HG02642 (cell line): ENCODE measurements around the gene OR7A17.

Source experiments
- ATAC-seq: cut with Tn5 transposase; IDR thresholded peaks from one replicate; pipeline ENCODE4 v1.9.1; 2021; ENCODE audit warnings: mild to moderate bottlenecking; ENCODE audit not compliant: unreplicated experiment, poor library complexity

OR7A17 gene

GRCh38 chr19:14886032-14886431 lies at the start of gene OR7A17:
Gene OR7A17, minus strand, starts transcription at chr19:14886132. Its CDS starts 4,777 bp downstream, at chr19:14881355.
- no peak for ATAC-seq

DNA sequence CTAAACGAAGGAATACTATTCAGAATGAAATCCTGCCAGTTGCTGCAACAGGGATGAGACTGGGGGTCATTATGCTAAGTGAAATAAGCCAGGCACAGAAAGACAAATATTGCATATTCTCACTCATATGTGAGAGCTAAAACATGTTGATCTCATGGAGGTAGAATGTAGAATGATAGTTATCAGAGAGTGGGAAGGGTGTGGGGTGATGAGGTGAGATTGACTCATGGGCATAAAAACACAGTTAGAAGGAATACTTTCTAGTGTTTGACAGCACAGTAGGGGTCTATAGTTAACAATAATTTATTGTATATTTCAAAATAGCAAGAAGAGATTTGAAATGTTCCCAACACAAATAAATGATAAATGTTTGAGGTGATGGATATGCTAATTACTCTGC lies 47.6 kb upstream of the OR7A17 start:
- ATAC-seq, result no peak

- no peak for ATAC-seq
Measured at GRCh38 chr19:14916848-14917247, 30.9 kb upstream of the OR7A17 start.

DNA sequence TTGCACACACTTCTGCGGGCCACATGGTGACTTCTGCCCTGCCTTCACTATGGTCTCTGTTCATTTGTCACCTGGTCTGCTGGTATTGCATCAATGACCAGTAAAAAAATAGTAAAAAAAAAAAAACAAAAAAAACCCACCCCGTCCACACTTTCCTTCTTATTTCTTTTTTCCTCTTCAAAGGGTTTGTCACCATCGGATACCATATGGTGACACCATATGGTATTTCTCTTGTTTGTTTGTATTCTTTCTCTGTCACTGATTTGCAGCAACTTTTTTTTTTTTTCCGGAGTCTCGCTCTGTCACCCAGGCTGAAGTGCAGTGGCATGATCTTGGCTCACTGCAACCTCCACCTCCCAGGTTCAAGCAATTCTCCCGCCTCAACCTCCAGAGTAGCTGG lies 29.2 kb upstream of the OR7A17 start:
- no peak for ATAC-seq

- no peak for ATAC-seq
Measured at GRCh38 chr19:14906711-14907110, 20.8 kb upstream of the OR7A17 start.

DNA sequence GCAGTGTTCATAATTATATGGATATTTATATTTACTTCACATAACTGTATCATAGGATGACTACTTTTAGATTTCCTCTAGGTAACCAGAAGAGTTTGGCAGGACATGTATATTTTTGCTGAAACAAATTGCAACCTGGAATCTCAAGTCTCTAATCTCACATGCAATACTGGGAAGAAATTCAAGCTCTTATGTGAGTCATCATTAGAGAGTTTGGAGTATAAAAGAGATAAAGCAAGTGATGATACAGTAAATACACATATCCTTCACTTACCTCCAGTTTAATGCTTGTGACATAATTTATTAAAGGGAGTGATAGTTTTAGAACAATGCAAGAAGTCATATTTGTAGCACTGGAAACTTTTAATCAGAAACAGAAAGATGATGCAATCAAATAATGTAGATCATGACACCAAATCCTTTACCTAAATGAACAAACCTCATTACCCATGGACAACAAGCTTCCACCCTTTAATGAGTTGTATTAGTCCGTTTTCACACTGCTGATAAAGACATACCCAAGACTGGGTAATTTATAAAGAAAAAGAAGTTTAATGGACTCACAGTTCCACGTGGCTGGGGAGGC lies 15.8 kb upstream of the OR7A17 start:
- ATAC-seq, result no peak

DNA sequence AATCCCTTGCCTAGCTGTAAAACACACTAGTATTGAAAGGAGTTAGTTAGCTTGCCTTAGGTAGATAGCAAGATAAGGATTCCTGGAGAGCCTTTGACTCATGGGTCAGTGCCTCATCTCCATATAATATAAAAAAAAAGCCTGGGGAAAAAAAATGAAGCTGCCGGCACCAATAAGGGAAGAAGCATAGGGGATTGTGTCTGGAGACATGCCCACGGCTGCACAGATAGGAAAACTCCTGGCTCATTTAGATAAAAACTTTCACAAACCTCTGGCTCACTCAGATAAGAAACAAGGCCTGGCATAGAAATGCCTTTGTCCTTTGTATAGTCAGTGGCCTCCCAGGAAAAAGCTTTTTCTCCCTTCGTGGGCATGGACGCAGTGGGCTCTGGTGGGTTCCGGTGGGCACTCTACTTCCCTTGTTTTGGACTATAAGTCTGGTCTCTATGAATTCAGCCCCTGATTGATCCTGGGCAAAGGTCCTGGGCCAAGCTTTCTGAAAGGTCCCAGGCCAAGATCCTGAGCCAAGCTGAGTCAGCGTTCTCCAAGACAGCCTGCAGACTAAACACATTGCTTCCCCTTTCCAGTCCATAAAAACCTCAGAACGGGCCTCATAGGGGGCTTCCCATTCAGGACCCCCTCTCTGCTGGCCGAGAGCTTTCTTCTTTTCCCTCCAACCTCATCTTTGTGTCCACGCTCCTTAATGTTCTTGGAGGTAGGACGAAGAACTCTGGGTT lies 4.9 kb upstream of the OR7A17 start:
- ATAC-seq, result no peak

DNA sequence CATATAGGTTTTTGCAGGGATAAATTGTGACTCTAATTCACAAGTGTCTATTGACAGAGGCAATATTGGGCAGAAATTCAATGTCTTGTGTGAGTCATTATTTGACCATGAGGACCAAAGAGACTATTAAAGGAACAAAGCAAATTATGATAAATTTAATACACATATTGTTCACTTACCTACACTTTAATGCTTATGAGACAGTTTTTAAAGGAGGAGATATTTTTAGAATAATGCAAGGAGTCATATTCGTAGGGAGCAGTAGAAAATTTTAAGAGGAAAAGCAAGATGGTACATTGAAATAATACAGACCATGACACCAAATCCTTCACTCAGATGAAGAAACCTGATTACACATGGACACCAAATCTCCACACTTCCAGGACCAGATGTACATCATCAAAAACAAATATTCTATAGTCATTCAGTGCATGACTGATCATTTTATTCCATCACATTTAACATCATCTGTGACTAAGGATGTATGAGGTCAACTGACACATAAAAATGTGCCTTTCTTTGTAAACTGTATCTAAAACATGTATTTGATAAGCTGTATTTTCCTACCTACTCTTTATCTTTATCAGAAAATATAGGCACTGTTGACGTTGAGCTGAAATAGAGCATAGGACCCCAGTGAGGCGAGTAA lies 4.2 kb upstream of the OR7A17 start:
- no peak for ATAC-seq

DNA sequence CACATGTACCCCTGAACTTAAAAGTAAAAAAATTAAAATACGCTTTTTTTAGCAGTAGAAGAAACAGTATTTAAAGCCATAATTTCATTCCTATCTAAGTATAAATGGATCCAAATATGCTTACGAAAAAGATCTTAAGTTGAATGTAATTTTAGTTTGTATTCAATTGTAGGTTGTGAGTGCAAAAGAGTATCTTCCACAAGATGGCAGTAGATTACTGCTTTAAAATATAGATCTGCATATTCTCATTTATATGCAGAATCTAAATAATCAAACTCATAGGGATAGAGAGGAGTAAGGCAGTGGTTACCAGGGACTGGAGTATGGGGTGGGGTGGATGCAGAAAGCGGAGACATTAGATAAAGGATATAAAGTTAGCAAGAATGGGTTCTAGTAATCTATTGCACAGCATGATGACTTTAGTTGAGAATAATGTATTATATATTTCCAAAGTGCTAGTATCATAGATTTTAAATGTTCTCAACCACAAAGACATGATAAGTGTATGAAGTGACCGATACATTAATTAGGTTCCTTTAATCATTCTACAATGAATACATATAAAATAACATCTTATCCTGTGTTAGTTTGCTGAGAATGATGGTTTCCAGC lies 14.2 kb downstream of the OR7A17 start:
- ATAC-seq, result no peak

GRCh38 chr19:14868497-14868896 lies 17.4 kb downstream of the OR7A17 start:
- no peak for ATAC-seq

- ATAC-seq, result no peak
Measured at GRCh38 chr19:14848822-14849221, 37.1 kb downstream of the OR7A17 start, which contains the start of gene OR7A10. Gene OR7A10, minus strand, starts transcription at chr19:14848922. Its CDS starts 7,045 bp downstream, at chr19:14841877.

DNA sequence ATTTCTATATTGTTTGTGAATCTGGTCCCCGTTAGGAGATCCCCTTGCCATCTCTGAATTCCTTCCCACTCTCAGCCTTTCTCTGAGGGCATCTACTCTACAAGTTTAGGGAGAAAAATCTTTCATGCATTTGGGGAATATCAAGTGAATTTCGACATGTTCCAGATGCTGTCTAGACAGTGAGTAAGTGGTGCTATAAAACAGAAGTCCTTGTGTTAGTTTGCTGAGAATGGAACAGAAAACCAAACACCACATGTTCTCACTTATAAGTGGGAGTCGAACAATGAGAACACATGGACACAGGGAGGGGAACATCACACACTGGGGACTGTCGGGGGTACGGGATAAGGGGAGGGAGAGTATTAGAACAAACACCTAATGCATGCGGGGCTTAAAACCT lies 42.4 kb downstream of the OR7A17 start:
- no peak for ATAC-seq

DNA sequence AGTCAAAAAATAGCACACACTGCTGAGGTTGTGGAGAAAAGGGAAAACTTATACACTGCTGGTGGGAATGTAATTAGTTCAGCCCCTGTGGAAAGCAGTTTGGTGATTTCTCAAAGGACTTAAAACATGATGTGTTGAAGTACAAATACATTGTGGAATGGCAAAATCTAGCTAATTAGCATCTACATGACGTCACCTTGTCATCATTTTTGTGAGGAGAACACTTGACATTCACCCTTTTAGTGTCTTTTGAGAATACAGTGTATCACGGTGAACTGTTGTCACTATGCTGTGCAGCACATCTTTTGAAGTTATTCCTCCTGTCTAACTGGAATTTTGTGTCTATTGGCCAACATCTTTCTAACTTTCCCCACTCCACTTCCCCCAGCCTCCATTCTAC lies 42.8 kb downstream of the OR7A17 start:
- ATAC-seq, result no peak

- ATAC-seq, result no peak
Measured at GRCh38 chr19:14840206-14840605, 45.7 kb downstream of the OR7A17 start.

GRCh38 chr19:14837391-14837790 lies 48.5 kb downstream of the OR7A17 start:
- ATAC-seq, result no peak

DNA sequence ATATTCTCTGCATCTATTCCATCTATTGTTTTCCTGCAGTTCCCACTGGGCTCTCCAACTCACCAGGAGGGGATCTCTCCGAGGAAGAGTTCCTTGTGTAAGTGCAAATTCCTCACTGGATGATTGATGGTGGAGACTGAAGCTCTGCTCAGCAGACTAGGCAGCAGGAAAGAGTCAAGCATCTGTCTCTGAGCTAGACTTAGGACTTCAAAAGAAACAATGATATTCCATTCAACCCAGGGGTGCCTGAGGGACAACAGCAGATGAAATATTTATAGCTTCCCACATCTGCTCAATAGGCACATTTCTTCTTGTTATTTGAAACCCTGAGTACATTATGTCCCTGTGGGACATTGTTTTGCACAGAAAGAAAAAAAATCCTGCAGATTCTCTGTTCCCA lies 50.9 kb downstream of the OR7A17 start, which contains the start of the genes OR7A5 and OR7C1:
TSS of gene OR7A5 (minus strand) at position 175 of the 400 bp plus-strand sequence. CDS start 6,944 bp downstream, outside the sequence.
TSS of gene OR7C1 (minus strand) at position 175 of the 400 bp plus-strand sequence. CDS start 35,049 bp downstream, outside the sequence.
- ATAC-seq, result no peak

DNA sequence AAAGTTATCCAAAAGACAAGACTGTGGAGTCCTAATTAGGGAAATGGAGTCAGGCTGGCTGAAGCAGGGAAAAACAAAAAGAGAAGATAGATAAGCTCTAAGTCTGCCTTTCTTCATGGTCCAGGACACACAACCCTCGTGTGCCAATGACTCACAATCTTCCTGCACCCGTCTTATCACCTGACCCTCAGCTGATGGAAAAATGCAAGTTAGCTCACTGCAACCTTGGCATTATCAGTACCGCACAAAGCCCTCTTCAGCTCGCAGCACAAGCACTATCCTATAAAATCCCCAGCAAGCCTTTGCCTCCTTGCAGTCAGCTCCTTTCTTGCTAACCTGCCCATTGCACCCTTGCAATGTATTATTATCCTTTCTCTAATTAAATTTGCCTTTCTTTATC lies 55.2 kb downstream of the OR7A17 start:
- no peak for ATAC-seq
